Suprapubic skin (tissue), 4 donors: ENCODE data around the gene ZNF655. TPM values are rescaled to one million over a fixed set of nuclear protein-coding genes. Genes with fewer than 3 reads are reported as not detected.

Experiments used
- DNase-seq, 2 donors: peaks; one replicate each; pipeline ENCODE4 v3.0.0-alpha.2; 2019; ENCODE audit warnings: low spot score in 2 of 2
- H3K27ac ChIP-seq: fragments of 200-600 bp; sonication (generic); one replicate; pipeline ENCODE4 v1.5.1; 2019
- H3K27me3 ChIP-seq: fragments of 200-600 bp; sonication (generic); one replicate; pipeline ENCODE4 v1.5.1; 2019
- H3K36me3 ChIP-seq: fragments of 200-600 bp; sonication (generic); one replicate; pipeline ENCODE4 v1.5.1; 2019
- H3K4me1 ChIP-seq: fragments of 200-600 bp; sonication (generic); one replicate; pipeline ENCODE4 v1.5.1; 2019
- H3K4me3 ChIP-seq: fragments of 200-600 bp; sonication (generic); one replicate; pipeline ENCODE4 v1.5.1; 2019; ENCODE audit warnings: mild to moderate bottlenecking
- H3K9me3 ChIP-seq: fragments of 200-600 bp; sonication (generic); one replicate; pipeline ENCODE4 v1.5.1; 2019
- CTCF ChIP-seq, 2 donors: fragments of 200-600 bp in 1 of 2; fragments of 450-650 bp in 1 of 2; sonication (generic) in 1 of 2; IDR thresholded peaks; one replicate each; pipeline ENCODE4 v1.5.1; 2016 to 2019; ENCODE audit warnings: antibody characterized with exemption in 2 of 2, mild to moderate bottlenecking in 1 of 2, moderate library complexity in 1 of 2
- EP300 ChIP-seq: sonication (generic); formaldehyde crosslinking; IDR thresholded peaks from one replicate; pipeline ENCODE4 v1.6.1; 2017; ENCODE audit warnings: antibody characterized with exemption
- POLR2A ChIP-seq, 2 donors: fragments of 450-650 bp; IDR thresholded peaks; one replicate each; pipeline ENCODE4 v1.6.1; 2017; ENCODE audit warnings: antibody characterized with exemption in 2 of 2, mild to moderate bottlenecking in 2 of 2, moderate library complexity in 2 of 2
- POLR2AphosphoS5 ChIP-seq, 3 donors: sonication (generic); formaldehyde crosslinking; IDR thresholded peaks; one replicate each; pipeline ENCODE4 v1.6.1; 2017; ENCODE audit warnings: antibody characterized with exemption in 3 of 3
- WGBS: methylation state at CpG from one replicate; pipeline ENCODE4 v1.1.5; 2018; 5-methylcytosine and 5-hydroxymethylcytosine counted together
- total RNA-seq, 4 donors: library from RNA; depleted of rRNA; stranded (reverse); fragments of >200 nt; gene quantifications; one replicate each; pipeline ENCODE4 v1.1.0, GENCODE V29; 2016

ZNF655 gene
- total RNA-seq, 4 donors from 2014 or later, result 122 to 240 (median 146) TPM

- no peaks in the 10 kb centered on the region for H3K9me3 ChIP-seq
- peaks cover 32% of the 10 kb centered on the region for H3K36me3 ChIP-seq
- H3K27ac ChIP-seq, result peak within 1 kb of the TSS; percentile 73
- H3K4me1 ChIP-seq, result peaks cover 20% of the 10 kb centered on the region
- DNase-seq, result peak; percentile 90 to 91
- peak within 1 kb of the TSS; percentile 75 for H3K4me3 ChIP-seq
- no peaks in the 10 kb centered on the region for H3K27me3 ChIP-seq
- under 1% methylated on average over 24 of the region's 60 CpGs for WGBS
- no peak for TF ChIP-seq CTCF (IDR thresholded peaks at IDR 0.05)
- TF ChIP-seq EP300, result no peak
- TF ChIP-seq POLR2A (IDR thresholded peaks at IDR 0.05), result peak in 1 of 2 donors; percentile 59
- peak in 2 of 3 donors; percentile 19 to 68 for TF ChIP-seq POLR2AphosphoS5 (IDR thresholded peaks at IDR 0.05)
These were observed 58.1 kb downstream of the ZNF655 start, which contains the start of gene ZSCAN25 for GRCh38 chr7:99616359-99617191. ZSCAN25 (plus strand) TSS chr7:99616946; CDS start chr7:99619607, 2,661 bp downstream.

GRCh38 chr7:99617192-99617781 lies 58.8 kb downstream of the ZNF655 start:
- DNase-seq, result no peak
- Histone ChIP-seq H3K36me3 (peaks cover 39% of the 10 kb centered on the region), H3K27ac (peak overlapping the region; percentile 73), H3K4me1 (peaks cover 21% of the 10 kb centered on the region), H3K27me3 (no peaks in the 10 kb centered on the region), H3K4me3 (peak overlapping the region; percentile 75), H3K9me3 (no peaks in the 10 kb centered on the region)
- TF ChIP-seq CTCF (IDR thresholded peaks at IDR 0.05), result no peak
- no peak for TF ChIP-seq POLR2AphosphoS5 (IDR thresholded peaks at IDR 0.05)
- no peak for TF ChIP-seq POLR2A (IDR thresholded peaks at IDR 0.05)
- no peak for TF ChIP-seq EP300
- whole genome bisulfite sequencing, result 38% methylated on average over 11 of the region's 22 CpGs

DNA sequence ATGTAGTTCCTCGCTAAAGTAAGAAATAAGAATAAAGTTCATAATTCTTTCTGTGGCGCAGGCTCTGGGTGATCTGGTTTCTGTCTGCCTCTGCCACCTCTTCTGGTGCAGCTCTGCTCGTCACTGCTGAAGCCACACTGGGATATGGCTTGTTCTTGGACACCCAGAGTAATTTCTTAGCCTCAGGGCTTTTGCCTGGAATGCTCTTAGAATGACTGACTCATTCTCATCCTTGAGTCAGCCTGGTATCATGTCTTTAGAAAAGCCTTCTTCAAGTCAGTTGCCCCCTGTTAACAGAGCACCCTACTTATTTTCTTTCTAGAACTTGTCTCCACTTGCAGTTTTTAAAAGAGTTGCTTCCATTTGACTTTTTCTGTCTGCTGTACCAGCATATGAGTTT lies 60.3 kb downstream of the ZNF655 start:
- TF ChIP-seq POLR2A (IDR thresholded peaks at IDR 0.05) (no peak), CTCF (IDR thresholded peaks at IDR 0.05) (no peak), POLR2AphosphoS5 (IDR thresholded peaks at IDR 0.05) (no peak), EP300 (no peak)
- Histone ChIP-seq H3K4me3 (no peak overlapping the region), H3K36me3 (peaks cover 54% of the 10 kb centered on the region), H3K27me3 (no peaks in the 10 kb centered on the region), H3K9me3 (no peaks in the 10 kb centered on the region), H3K27ac (no peak overlapping the region), H3K4me1 (peaks cover 32% of the 10 kb centered on the region)
- WGBS, result 79% methylated on average over 3 of the region's 3 CpGs
- DNase-seq, result no peak

DNA sequence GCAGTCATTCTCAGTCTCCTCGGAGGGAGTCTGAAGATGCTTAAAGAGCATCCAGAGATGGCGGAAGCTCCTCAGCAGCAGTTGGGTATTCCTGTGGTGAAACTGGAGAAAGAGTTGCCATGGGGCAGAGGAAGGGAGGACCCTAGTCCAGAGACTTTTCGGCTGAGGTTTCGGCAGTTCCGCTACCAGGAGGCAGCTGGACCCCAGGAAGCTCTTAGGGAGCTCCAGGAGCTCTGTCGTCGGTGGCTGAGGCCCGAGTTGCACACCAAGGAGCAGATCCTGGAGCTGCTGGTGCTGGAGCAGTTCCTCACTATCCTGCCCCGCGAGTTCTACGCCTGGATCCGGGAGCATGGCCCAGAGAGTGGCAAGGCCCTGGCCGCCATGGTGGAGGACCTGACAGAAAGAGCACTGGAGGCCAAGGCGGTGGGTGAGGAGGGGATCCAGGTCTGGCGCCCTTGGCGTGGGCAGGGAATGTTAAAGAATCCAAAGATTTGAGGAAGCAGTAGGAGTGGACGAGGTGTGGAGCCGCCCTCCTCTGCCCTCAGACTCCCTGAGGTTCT lies 61.2 kb downstream of the ZNF655 start:
- Histone ChIP-seq H3K27ac (no peak overlapping the region), H3K36me3 (peaks cover 63% of the 10 kb centered on the region), H3K4me1 (peaks cover 32% of the 10 kb centered on the region), H3K27me3 (no peaks in the 10 kb centered on the region), H3K9me3 (no peaks in the 10 kb centered on the region), H3K4me3 (no peak overlapping the region)
- no peak for TF ChIP-seq POLR2AphosphoS5 (IDR thresholded peaks at IDR 0.05)
- TF ChIP-seq CTCF (IDR thresholded peaks at IDR 0.05), result no peak
- no peak for TF ChIP-seq POLR2A (IDR thresholded peaks at IDR 0.05)
- TF ChIP-seq EP300, result no peak
- DNase-seq, result no peak
- 96% methylated on average over 18 of the region's 18 CpGs for WGBS

DNA sequence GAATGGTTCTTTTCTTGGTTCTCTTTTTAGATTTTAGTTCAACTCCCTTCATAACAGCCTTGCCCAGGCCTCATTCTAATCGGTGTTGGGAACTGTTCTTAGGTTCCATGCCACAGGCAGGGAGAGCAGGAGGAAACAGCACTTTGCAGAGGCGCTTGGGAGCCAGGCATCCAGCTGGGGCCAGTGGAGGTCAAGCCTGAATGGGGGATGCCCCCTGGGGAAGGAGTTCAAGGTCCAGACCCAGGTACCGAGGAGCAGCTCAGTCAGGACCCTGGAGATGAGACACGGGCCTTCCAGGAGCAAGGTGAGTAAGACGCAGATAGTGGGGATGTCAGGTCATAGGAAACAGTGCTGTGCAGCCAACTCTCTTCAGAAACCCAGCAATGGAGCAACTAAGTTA lies 62.8 kb downstream of the ZNF655 start:
- Histone ChIP-seq H3K4me3 (no peak overlapping the region), H3K27ac (no peak overlapping the region), H3K9me3 (no peaks in the 10 kb centered on the region), H3K27me3 (no peaks in the 10 kb centered on the region), H3K4me1 (peaks cover 31% of the 10 kb centered on the region), H3K36me3 (peaks cover 79% of the 10 kb centered on the region)
- DNase-seq, result no peak
- WGBS, result 90% methylated on average over 5 of the region's 5 CpGs
- TF ChIP-seq POLR2A (IDR thresholded peaks at IDR 0.05) (no peak), CTCF (IDR thresholded peaks at IDR 0.05) (no peak), EP300 (no peak)
